GM12878 (cell line): ENCODE measurements around the gene SLC31A1. TPM values are rescaled to one million over a fixed set of nuclear protein-coding genes. Genes with fewer than 3 reads are reported as not detected.

Experiments
- ATAC-seq: fragments of 200-7000 bp; cut with Tn5 transposase; 3 replicates; pipeline ENCODE4 v1.9.1; 2020; ENCODE audit warnings: mild to moderate bottlenecking, moderate library complexity
- BruUV-seq: library from RNA; stranded (reverse); fragments of 400-500 nt; replicated peaks from 2 replicates; lab custom pipeline; 2021; lab: Mats Ljungman, UMichigan
- CTCF ChIA-PET: fragments of 300-600 bp; sonication (Branson Sonifier 250); formaldehyde crosslinking; extraction: SDS; loops from one replicate; lab custom pipeline; 2021; ENCODE audit warnings: inconsistent platforms; lab: Yijun Ruan, JAX
- POLR2A ChIA-PET: fragments of 350-600 bp; formaldehyde crosslinking; extraction: SDS; loops from one replicate; lab custom pipeline; 2021; ENCODE audit warnings: inconsistent platforms; lab: Charles Lee
- RAD21 ChIA-PET: fragments of 300-600 bp; sonication (Branson Sonifier 250); formaldehyde crosslinking; loops from one replicate; lab custom pipeline; 2023; ENCODE audit warnings: antibody characterized with exemption; ENCODE audit not compliant: unreplicated experiment; lab: Charles Lee
- SMC1A ChIA-PET: fragments of 300-600 bp; sonication (Branson Sonifier 250); formaldehyde crosslinking; loops from one replicate; lab custom pipeline; 2023; ENCODE audit not compliant: unreplicated experiment, uncharacterized antibody; lab: Charles Lee
- DNase-seq: peaks from one replicate; pipeline ENCODE4 v3.0.0-alpha.2; 2011; ENCODE audit warnings: low read depth, low spot score
- FAIRE-seq: peaks from 3 replicates; lab custom pipeline; 2011; peaks lifted over from hg19 to GRCh38; lab: Jason Lieb, UNC
- H2AFZ ChIP-seq: 2 replicates; pipeline ENCODE4 v1.6.0; 2011; ENCODE audit warnings: low read depth, low read length, control low read depth; ENCODE audit not compliant: control insufficient read depth
- H3K27ac ChIP-seq: 2 replicates; pipeline ENCODE4 v1.5.1; 2011; ENCODE audit warnings: control low read depth; ENCODE audit not compliant: control insufficient read depth, insufficient read depth
- H3K27me3 ChIP-seq, 2 experiments: replicated peaks in 1 of 2; 2 replicates each; pipeline versions ENCODE4 v1.6.0 to v1.6.1; 2011; ENCODE audit warnings: low read length in 1 of 2; ENCODE audit not compliant: control insufficient read depth in 2 of 2, insufficient read depth in 2 of 2
- H3K36me3 ChIP-seq, 2 experiments: 2 replicates each; pipeline ENCODE4 v1.5.1; 2011; ENCODE audit warnings: low read length in 1 of 2; ENCODE audit not compliant: control insufficient read depth in 2 of 2, insufficient read depth in 2 of 2
- H3K4me1 ChIP-seq: 2 replicates; pipeline ENCODE4 v1.6.1; 2011; ENCODE audit warnings: mild to moderate bottlenecking, low read length, moderate library complexity, mixed read lengths; ENCODE audit not compliant: control insufficient read depth, insufficient read depth
- H3K4me2 ChIP-seq: 2 replicates; pipeline ENCODE4 v1.6.0; 2011; ENCODE audit warnings: control low read depth; ENCODE audit not compliant: control insufficient read depth, insufficient read depth
- H3K4me3 ChIP-seq: fragments of 200-600 bp; sonication (generic); 2 replicates; pipeline ENCODE4 v1.5.1; 2016
- H3K79me2 ChIP-seq: 2 replicates; pipeline ENCODE4 v1.6.0; 2011; ENCODE audit warnings: low read length; ENCODE audit not compliant: control insufficient read depth, insufficient read depth
- H3K9ac ChIP-seq: 2 replicates; pipeline ENCODE4 v1.8.0; 2011; ENCODE audit warnings: low read length, control low read depth, mixed read lengths; ENCODE audit not compliant: control insufficient read depth, insufficient read depth
- H3K9me3 ChIP-seq: replicated peaks from 3 replicates; pipeline ENCODE4 v1.5.1; 2011; ENCODE audit warnings: mild to moderate bottlenecking, low read length; ENCODE audit not compliant: control insufficient read depth, insufficient read depth
- H4K20me1 ChIP-seq: 2 replicates; pipeline ENCODE4 v1.6.0; 2011; ENCODE audit not compliant: control insufficient read depth, insufficient read depth
- BACH1 ChIP-seq: fragments of 450-650 bp; IDR thresholded peaks from 2 replicates; pipeline ENCODE4 v1.6.1; 2017; ENCODE audit warnings: mild to moderate bottlenecking, borderline replicate concordance
- BCL11A ChIP-seq: IDR thresholded peaks from 2 replicates; pipeline ENCODE4 v1.6.1; 2011; ENCODE audit warnings: low read depth, low read length
- BHLHE40 ChIP-seq, 2 experiments: fragments of 450-650 bp in 1 of 2; IDR thresholded peaks; 2 replicates each; pipeline ENCODE4 v1.6.1; 2011 to 2017; ENCODE audit warnings: low read depth in 2 of 2, borderline replicate concordance in 1 of 2, improper control_type of control experiment in 1 of 2, low read length in 1 of 2, mild to moderate bottlenecking in 1 of 2
- BMI1 ChIP-seq: fragments of 450-650 bp; IDR thresholded peaks from 2 replicates; pipeline ENCODE4 v1.6.1; 2016; ENCODE audit warnings: mild to moderate bottlenecking, moderate library complexity, borderline replicate concordance
- HDAC2 ChIP-seq: fragments of 200-600 bp; sonication (generic); IDR thresholded peaks from 2 replicates; pipeline ENCODE4 v1.6.1; 2017
- IKZF1 ChIP-seq: fragments of 450-650 bp; conservative IDR thresholded peaks from 2 replicates; pipeline ENCODE4 v1.6.1; 2017; ENCODE audit warnings: antibody characterized with exemption, mild to moderate bottlenecking
- JUNB ChIP-seq: IDR thresholded peaks from 2 replicates; pipeline ENCODE4 v1.6.1; 2016; ENCODE audit warnings: antibody characterized with exemption, mild to moderate bottlenecking
- MEF2A ChIP-seq: IDR thresholded peaks from 2 replicates; pipeline ENCODE4 v1.6.1; 2011; ENCODE audit warnings: low read depth, mild to moderate bottlenecking, low read length, moderate library complexity; ENCODE audit not compliant: insufficient read depth
- MTA2 ChIP-seq: fragments of 450-650 bp; IDR thresholded peaks from 2 replicates; pipeline ENCODE4 v1.6.1; 2016; ENCODE audit warnings: low read depth, mild to moderate bottlenecking, moderate library complexity
- POLR2AphosphoS5 ChIP-seq: IDR thresholded peaks from 2 replicates; pipeline ENCODE4 v1.6.1; 2011; ENCODE audit warnings: mild to moderate bottlenecking, low read length, inconsistent platforms
- WRNIP1 ChIP-seq: IDR thresholded peaks from 2 replicates; pipeline ENCODE4 v1.6.1; 2011; ENCODE audit warnings: low read depth, low read length, improper control_type of control experiment, borderline replicate concordance
- ZNF217 ChIP-seq: fragments of 450-650 bp; IDR thresholded peaks from 2 replicates; pipeline ENCODE4 v1.6.1; 2017; ENCODE audit warnings: antibody characterized with exemption, mild to moderate bottlenecking
- WGBS: methylation state at CpG from one replicate; pipeline ENCODE4 v1.1.6; 2016; ENCODE audit warnings: low lambda C conversion rate; ENCODE audit not compliant: insufficient replicate concordance, insufficient coverage; ENCODE audit errors: missing lambda C conversion rate; 5-methylcytosine and 5-hydroxymethylcytosine counted together
- in situ Hi-C: fragments of 300-500 bp; cut with MboI; formaldehyde crosslinking; loops from 9 replicates; pipeline ENCODE4 v1.14.3; 2018; ENCODE audit warnings: mixed read lengths
- intact Hi-C: fragments of 100-400 bp; cut with micrococcal nuclease; formaldehyde crosslinking; loops from one replicate; pipeline ENCODE4 v1.14.2; 2022; ENCODE audit not compliant: unreplicated experiment
- polyA plus RNA-seq, 11 experiments: library from polyadenylated mRNA; depleted of rRNA in 4 of 11; unstranded in 6 of 11; stranded (reverse) in 5 of 11; fragments of >200 nt; fragmentation: Nextera tagmentation in 4 of 11; fragmentation: Illumina TruSeq in 1 of 11; extraction: Ambion mirVana in 4 of 11; extraction: Trizol in 1 of 11; gene quantifications; 1 replicate in 1 of 11; 2 replicates in 10 of 11; pipeline versions ENCODE4 v1.2.1 to v1.2.3, GENCODE V29; 2011 to 2016; ENCODE audit warnings: inconsistent platforms in 2 of 11, missing spikeins in 2 of 11, low read depth in 1 of 11
- total RNA-seq, 4 experiments: library from RNA; depleted of rRNA in 3 of 4; stranded (reverse); fragments of >200 nt in 3 of 4; fragmentation: Illumina TruSeq in 1 of 4; extraction: Trizol in 1 of 4; gene quantifications; 2 replicates each; pipeline versions ENCODE4 v1.2.1 to v1.2.3, GENCODE V29; 2013 to 2021
- TF ChIP-seq, protein P1 (sequence below): fragments of 450-650 bp; conservative IDR thresholded peaks from 2 replicates; pipeline ENCODE4 v1.6.1; 2017; ENCODE audit warnings: mild to moderate bottlenecking, moderate library complexity
- TF ChIP-seq, protein P2 (sequence below): fragments of 450-650 bp; formaldehyde crosslinking; IDR thresholded peaks from 2 replicates; pipeline ENCODE4 v1.4.0; 2022; ENCODE audit warnings: mild to moderate bottlenecking, moderate library complexity
- TF ChIP-seq, protein P3 (sequence below): fragments of 450-650 bp; IDR thresholded peaks from 2 replicates; pipeline ENCODE4 v1.6.1; 2016; ENCODE audit warnings: mild to moderate bottlenecking, moderate library complexity, borderline replicate concordance

Gene SLC31A1
- total and polyA plus RNA-seq, 10 of the 15 experiments (the other 5 are each of a cell fraction or from before 2014, with no cell fraction given), result 7.3 to 16.2 (median 10.5) TPM

DNA sequence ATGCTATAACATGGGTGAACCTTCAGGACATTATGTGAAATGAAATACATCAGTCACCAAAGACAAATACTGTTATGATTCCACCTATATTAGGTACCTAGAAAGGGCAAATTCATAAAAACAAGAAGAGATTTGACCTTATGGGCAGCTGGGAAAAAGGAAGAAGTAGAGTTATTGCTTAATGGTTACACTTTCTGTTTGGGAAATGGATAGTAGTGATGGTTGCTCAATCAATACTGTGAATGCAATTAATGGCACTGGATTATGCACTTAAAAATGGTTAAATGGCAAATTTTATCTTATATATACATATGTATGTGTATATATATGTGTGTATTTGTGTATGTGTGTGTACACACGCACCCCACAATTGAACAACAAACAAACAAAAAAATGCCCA is 15.5 kb upstream of the SLC31A1 start (continued):
- TF ChIP-seq, protein P1, sequence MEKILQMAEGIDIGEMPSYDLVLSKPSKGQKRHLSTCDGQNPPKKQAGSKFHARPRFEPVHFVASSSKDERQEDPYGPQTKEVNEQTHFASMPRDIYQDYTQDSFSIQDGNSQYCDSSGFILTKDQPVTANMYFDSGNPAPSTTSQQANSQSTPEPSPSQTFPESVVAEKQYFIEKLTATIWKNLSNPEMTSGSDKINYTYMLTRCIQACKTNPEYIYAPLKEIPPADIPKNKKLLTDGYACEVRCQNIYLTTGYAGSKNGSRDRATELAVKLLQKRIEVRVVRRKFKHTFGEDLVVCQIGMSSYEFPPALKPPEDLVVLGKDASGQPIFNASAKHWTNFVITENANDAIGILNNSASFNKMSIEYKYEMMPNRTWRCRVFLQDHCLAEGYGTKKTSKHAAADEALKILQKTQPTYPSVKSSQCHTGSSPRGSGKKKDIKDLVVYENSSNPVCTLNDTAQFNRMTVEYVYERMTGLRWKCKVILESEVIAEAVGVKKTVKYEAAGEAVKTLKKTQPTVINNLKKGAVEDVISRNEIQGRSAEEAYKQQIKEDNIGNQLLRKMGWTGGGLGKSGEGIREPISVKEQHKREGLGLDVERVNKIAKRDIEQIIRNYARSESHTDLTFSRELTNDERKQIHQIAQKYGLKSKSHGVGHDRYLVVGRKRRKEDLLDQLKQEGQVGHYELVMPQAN, result no peak
- TF ChIP-seq BCL11A (no peak), ZNF217 (no peak), HDAC2 (no peak), IKZF1 (no peak), BHLHE40 (IDR thresholded peaks at IDR 0.05; ENCODE audit: borderline replicate concordance in 1 of 2, low read depth in 2 of 2, low read length in 1 of 2) (no peak), JUNB (no peak)
- TF ChIP-seq, protein P2, sequence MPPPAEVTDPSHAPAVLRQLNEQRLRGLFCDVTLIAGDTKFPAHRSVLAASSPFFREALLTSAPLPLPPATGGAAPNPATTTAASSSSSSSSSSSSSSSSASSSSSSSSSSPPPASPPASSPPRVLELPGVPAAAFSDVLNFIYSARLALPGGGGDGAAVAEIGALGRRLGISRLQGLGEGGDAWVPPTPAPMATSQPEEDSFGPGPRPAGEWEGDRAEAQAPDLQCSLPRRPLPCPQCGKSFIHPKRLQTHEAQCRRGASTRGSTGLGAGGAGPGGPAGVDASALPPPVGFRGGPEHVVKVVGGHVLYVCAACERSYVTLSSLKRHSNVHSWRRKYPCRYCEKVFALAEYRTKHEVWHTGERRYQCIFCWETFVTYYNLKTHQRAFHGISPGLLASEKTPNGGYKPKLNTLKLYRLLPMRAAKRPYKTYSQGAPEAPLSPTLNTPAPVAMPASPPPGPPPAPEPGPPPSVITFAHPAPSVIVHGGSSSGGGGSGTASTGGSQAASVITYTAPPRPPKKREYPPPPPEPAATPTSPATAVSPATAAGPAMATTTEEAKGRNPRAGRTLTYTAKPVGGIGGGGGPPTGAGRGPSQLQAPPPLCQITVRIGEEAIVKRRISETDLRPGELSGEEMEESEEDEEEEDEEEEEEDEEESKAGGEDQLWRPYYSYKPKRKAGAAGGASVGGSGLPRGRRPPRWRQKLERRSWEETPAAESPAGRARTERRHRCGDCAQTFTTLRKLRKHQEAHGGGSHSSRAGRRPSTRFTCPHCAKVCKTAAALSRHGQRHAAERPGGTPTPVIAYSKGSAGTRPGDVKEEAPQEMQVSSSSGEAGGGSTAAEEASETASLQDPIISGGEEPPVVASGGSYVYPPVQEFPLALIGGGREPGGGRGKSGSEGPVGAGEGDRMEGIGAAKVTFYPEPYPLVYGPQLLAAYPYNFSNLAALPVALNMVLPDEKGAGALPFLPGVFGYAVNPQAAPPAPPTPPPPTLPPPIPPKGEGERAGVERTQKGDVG, result no peak

DNA sequence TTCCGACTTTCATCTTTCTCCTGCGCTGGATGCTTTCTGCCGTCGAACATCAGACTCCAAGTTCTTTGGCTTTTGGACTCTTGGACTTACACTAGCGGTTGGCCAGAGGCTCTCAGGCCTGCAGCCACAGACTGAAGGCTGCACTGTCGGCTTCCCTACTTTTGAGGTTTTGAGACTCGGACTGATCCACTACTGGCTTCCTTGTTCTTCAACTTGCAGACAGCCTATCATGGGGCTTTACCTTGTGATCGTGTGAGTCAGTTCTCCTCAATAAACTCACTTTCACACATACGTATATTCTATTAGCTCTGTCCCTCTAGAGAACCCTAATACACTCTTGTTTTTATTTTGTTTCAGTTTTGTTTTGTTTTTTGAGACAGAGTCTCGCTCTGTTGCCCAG is 10.5 kb upstream of the SLC31A1 start:
- Histone ChIP-seq H3K27ac (no peak overlapping the region), H2AFZ (no peak overlapping the region), H3K4me1 (peaks cover 4% of the 10 kb centered on the region), H3K9ac (no peak overlapping the region), H3K36me3 (peaks cover 2 to 28% of the 10 kb centered on the region in 2 experiments; a peak in 2 of 4 replicates), H4K20me1 (no peaks in the 10 kb centered on the region)
- intact Hi-C loops, result loop anchor here (10.0 kb wide), 1 partner anchor 194 kb away; the partner anchor contains the start of gene ALAD
- no peak; the same call in 2 of the 3 replicates for ATAC-seq
- SMC1A ChIA-PET, result no interaction called here
- 83% methylated on average over 10 of the region's 10 CpGs for WGBS
- RAD21 ChIA-PET, result no interaction called here
- POLR2A ChIA-PET, result no interaction called here
- peak; percentile 52 for FAIRE-seq
- TF ChIP-seq, protein P3, sequence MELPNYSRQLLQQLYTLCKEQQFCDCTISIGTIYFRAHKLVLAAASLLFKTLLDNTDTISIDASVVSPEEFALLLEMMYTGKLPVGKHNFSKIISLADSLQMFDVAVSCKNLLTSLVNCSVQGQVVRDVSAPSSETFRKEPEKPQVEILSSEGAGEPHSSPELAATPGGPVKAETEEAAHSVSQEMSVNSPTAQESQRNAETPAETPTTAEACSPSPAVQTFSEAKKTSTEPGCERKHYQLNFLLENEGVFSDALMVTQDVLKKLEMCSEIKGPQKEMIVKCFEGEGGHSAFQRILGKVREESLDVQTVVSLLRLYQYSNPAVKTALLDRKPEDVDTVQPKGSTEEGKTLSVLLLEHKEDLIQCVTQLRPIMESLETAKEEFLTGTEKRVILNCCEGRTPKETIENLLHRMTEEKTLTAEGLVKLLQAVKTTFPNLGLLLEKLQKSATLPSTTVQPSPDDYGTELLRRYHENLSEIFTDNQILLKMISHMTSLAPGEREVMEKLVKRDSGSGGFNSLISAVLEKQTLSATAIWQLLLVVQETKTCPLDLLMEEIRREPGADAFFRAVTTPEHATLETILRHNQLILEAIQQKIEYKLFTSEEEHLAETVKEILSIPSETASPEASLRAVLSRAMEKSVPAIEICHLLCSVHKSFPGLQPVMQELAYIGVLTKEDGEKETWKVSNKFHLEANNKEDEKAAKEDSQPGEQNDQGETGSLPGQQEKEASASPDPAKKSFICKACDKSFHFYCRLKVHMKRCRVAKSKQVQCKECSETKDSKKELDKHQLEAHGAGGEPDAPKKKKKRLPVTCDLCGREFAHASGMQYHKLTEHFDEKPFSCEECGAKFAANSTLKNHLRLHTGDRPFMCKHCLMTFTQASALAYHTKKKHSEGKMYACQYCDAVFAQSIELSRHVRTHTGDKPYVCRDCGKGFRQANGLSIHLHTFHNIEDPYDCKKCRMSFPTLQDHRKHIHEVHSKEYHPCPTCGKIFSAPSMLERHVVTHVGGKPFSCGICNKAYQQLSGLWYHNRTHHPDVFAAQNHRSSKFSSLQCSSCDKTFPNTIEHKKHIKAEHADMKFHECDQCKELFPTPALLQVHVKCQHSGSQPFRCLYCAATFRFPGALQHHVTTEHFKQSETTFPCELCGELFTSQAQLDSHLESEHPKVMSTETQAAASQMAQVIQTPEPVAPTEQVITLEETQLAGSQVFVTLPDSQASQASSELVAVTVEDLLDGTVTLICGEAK, result no peak
- TF ChIP-seq BMI1 (no peak), MTA2 (no peak), POLR2AphosphoS5 (no peak), MEF2A (no peak), BACH1 (no peak), WRNIP1 (no peak)
- TF ChIP-seq, all 136 proteins: peak for 0
- BruUV-seq, result no TSS peak
- CTCF ChIA-PET, result no interaction called here
- Histone ChIP-seq H3K9me3 (peaks cover 3% of the 10 kb centered on the region; the same call in 2 of the 3 replicates), H3K27me3 (no peaks in the 10 kb centered on the region), H3K79me2 (peaks cover 18% of the 10 kb centered on the region), H3K4me2 (no peak overlapping the region), H3K4me3 (no peak overlapping the region)
- DNase-seq, result no peak
- in situ Hi-C loops, result no loop called here
